ENCODE measurements around the gene KCTD7.

- TF ChIP-seq, protein P1, sequence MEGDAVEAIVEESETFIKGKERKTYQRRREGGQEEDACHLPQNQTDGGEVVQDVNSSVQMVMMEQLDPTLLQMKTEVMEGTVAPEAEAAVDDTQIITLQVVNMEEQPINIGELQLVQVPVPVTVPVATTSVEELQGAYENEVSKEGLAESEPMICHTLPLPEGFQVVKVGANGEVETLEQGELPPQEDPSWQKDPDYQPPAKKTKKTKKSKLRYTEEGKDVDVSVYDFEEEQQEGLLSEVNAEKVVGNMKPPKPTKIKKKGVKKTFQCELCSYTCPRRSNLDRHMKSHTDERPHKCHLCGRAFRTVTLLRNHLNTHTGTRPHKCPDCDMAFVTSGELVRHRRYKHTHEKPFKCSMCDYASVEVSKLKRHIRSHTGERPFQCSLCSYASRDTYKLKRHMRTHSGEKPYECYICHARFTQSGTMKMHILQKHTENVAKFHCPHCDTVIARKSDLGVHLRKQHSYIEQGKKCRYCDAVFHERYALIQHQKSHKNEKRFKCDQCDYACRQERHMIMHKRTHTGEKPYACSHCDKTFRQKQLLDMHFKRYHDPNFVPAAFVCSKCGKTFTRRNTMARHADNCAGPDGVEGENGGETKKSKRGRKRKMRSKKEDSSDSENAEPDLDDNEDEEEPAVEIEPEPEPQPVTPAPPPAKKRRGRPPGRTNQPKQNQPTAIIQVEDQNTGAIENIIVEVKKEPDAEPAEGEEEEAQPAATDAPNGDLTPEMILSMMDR (IDR thresholded peaks at IDR 0.05), result no peak
- no peak for TF ChIP-seq POLR2A (IDR thresholded peaks at IDR 0.05)
Observed at GRCh38 chr7:66657798-66658197, 29.1 kb downstream of the KCTD7 start.

Data from adrenal gland (tissue), 5 donors.